Stomach smooth muscle (tissue), 2 donors: ENCODE results near the gene MRPL16.
"Not testable (repeated sequence)": the region's sequence is repeated elsewhere in the genome, so short reads cannot be mapped to it uniquely, and the experiment has no call there.

Experiments
- H3K27ac ChIP-seq: one replicate; pipeline ENCODE4 v1.7.0; 2013; ENCODE audit warnings: mild to moderate bottlenecking, low read length, inconsistent platforms
- H3K27me3 ChIP-seq, 2 donors: one replicate each; pipeline ENCODE4 v1.7.0; 2013; ENCODE audit warnings: low read length in 2 of 2; ENCODE audit not compliant: insufficient read depth in 2 of 2, control insufficient read depth in 1 of 2
- H3K36me3 ChIP-seq, 2 donors: one replicate each; pipeline ENCODE4 v1.7.0; 2013; ENCODE audit warnings: low read length in 2 of 2; ENCODE audit not compliant: control insufficient read depth in 2 of 2, insufficient read depth in 2 of 2
- H3K4me1 ChIP-seq: one replicate; pipeline ENCODE4 v1.7.0; 2013; ENCODE audit warnings: low read length; ENCODE audit not compliant: control insufficient read depth, insufficient read depth
- H3K4me3 ChIP-seq, 2 donors: one replicate each; pipeline ENCODE4 v1.7.0; 2013; ENCODE audit warnings: low read length in 2 of 2
- H3K9ac ChIP-seq, 2 donors: one replicate each; pipeline ENCODE4 v1.7.0; 2013; ENCODE audit warnings: low read length in 2 of 2, mild to moderate bottlenecking in 1 of 2
- H3K9me3 ChIP-seq, 2 donors: one replicate each; pipeline ENCODE4 v1.7.0; 2013; ENCODE audit warnings: low read length in 2 of 2; ENCODE audit not compliant: control insufficient read depth in 2 of 2
- donor health status: healthy.
- donor health status: Pancreatic carcinoma.

MRPL16 gene

GRCh38 chr11:59791639-59792038, 18.9 kb downstream of the MRPL16 start:
- no peaks in the 10 kb centered on the region for H3K9me3 ChIP-seq
- no peak overlapping the region for H3K27ac ChIP-seq
- H3K27me3 ChIP-seq = no peaks in the 10 kb centered on the region
- H3K9ac ChIP-seq = no peak overlapping the region
- peaks cover 23 to 46% of the 10 kb centered on the region in 2 donors for H3K36me3 ChIP-seq
- H3K4me1 ChIP-seq = no peaks in the 10 kb centered on the region
- no peak overlapping the region for H3K4me3 ChIP-seq

GRCh38 chr11:59787816-59788215, 22.8 kb downstream of the MRPL16 start:
- Histone ChIP-seq H3K4me3 (no peak overlapping the region), H3K9me3 (no peaks in the 10 kb centered on the region), H3K36me3 (peaks cover 9 to 20% of the 10 kb centered on the region in 2 donors), H3K27me3 (no peaks in the 10 kb centered on the region), H3K27ac (no peak overlapping the region), H3K9ac (peak overlapping the region in 1 of 2 donors; percentile 13), H3K4me1 (no peaks in the 10 kb centered on the region)

- peaks cover 7 to 20% of the 10 kb centered on the region in 2 donors for H3K36me3 ChIP-seq
- H3K9me3 ChIP-seq = no peaks in the 10 kb centered on the region
- H3K27ac ChIP-seq = no peak overlapping the region
- H3K9ac ChIP-seq = no peak overlapping the region
- no peak overlapping the region for H3K4me3 ChIP-seq
- H3K4me1 ChIP-seq = no peaks in the 10 kb centered on the region
- no peaks in the 10 kb centered on the region for H3K27me3 ChIP-seq
Measured at GRCh38 chr11:59787255-59787588, 23.4 kb downstream of the MRPL16 start.

- Histone ChIP-seq H3K4me1 (no peaks in the 10 kb centered on the region), H3K27ac (no peak overlapping the region), H3K4me3 (no peak overlapping the region), H3K27me3 (no peaks in the 10 kb centered on the region), H3K36me3 (peaks cover 0 to 15% of the 10 kb centered on the region in 2 donors), H3K9me3 (no peaks in the 10 kb centered on the region), H3K9ac (no peak overlapping the region)
Measured at GRCh38 chr11:59785818-59786217, 24.8 kb downstream of the MRPL16 start.

- H3K36me3 ChIP-seq, H3K4me1 ChIP-seq, H3K27me3 ChIP-seq, H3K9ac ChIP-seq, H3K27ac ChIP-seq, H3K4me3 ChIP-seq, H3K9me3 ChIP-seq: not testable (repeated sequence)
Measured at GRCh38 chr11:59784441-59784840, 26.1 kb downstream of the MRPL16 start.

GRCh38 chr11:59783632-59784090, 26.9 kb downstream of the MRPL16 start:
- H3K27me3 ChIP-seq = no peaks in the 10 kb centered on the region
- no peak overlapping the region for H3K4me3 ChIP-seq
- H3K36me3 ChIP-seq = peaks cover 0 to 5% of the 10 kb centered on the region in 2 donors
- H3K4me1 ChIP-seq = no peaks in the 10 kb centered on the region
- no peak overlapping the region for H3K9ac ChIP-seq
- no peaks in the 10 kb centered on the region for H3K9me3 ChIP-seq
- H3K27ac ChIP-seq = no peak overlapping the region

- no peaks in the 10 kb centered on the region for H3K27me3 ChIP-seq
- H3K9me3 ChIP-seq = no peaks in the 10 kb centered on the region
- no peak overlapping the region for H3K27ac ChIP-seq
- no peaks in the 10 kb centered on the region for H3K36me3 ChIP-seq
- no peak overlapping the region for H3K9ac ChIP-seq
- no peak overlapping the region for H3K4me3 ChIP-seq
- no peaks in the 10 kb centered on the region for H3K4me1 ChIP-seq
Measured at GRCh38 chr11:59782080-59782479, 28.5 kb downstream of the MRPL16 start.

GRCh38 chr11:59779487-59779886, 31.1 kb downstream of the MRPL16 start:
- Histone ChIP-seq H3K4me1 (no peaks in the 10 kb centered on the region), H3K9me3 (no peaks in the 10 kb centered on the region), H3K36me3 (peaks cover 0 to 3% of the 10 kb centered on the region in 2 donors), H3K27ac (no peak overlapping the region), H3K27me3 (no peaks in the 10 kb centered on the region), H3K4me3 (no peak overlapping the region), H3K9ac (no peak overlapping the region)

GRCh38 chr11:59778122-59778521, 32.5 kb downstream of the MRPL16 start:
- Histone ChIP-seq H3K9ac (no peak overlapping the region), H3K4me1 (no peaks in the 10 kb centered on the region), H3K36me3 (peaks cover 3 to 6% of the 10 kb centered on the region in 2 donors), H3K27me3 (no peaks in the 10 kb centered on the region), H3K9me3 (no peaks in the 10 kb centered on the region), H3K27ac (no peak overlapping the region), H3K4me3 (no peak overlapping the region)

- Histone ChIP-seq H3K4me3 (no peak overlapping the region), H3K27ac (no peak overlapping the region)
Measured at GRCh38 chr11:59777104-59777503, 33.5 kb downstream of the MRPL16 start.

GRCh38 chr11:59776210-59777066, 34.1 kb downstream of the MRPL16 start:
- no peak overlapping the region for H3K4me3 ChIP-seq
- no peaks in the 10 kb centered on the region for H3K9me3 ChIP-seq
- H3K4me1 ChIP-seq = no peaks in the 10 kb centered on the region
- no peak overlapping the region for H3K27ac ChIP-seq
- no peak overlapping the region for H3K9ac ChIP-seq
- H3K36me3 ChIP-seq = peaks cover 3 to 6% of the 10 kb centered on the region in 2 donors
- H3K27me3 ChIP-seq = no peaks in the 10 kb centered on the region

More at GRCh38 chr11:59777104-59777503, 33.5 kb downstream of the MRPL16 start:
- Histone ChIP-seq H3K4me1 (no peaks in the 10 kb centered on the region), H3K36me3 (peaks cover 3 to 6% of the 10 kb centered on the region in 2 donors), H3K9ac (no peak overlapping the region), H3K9me3 (no peaks in the 10 kb centered on the region), H3K27me3 (no peaks in the 10 kb centered on the region)
